Effector memory CD4-positive, alpha-beta T cell (primary cell): ENCODE measurements around the gene PRKCI.
"Not testable (repeated sequence)": the region's sequence is repeated elsewhere in the genome, so short reads cannot be mapped to it uniquely, and the experiment has no call there.

ENCODE experiments used
- DNase-seq, 3 donors: peaks; one replicate each; pipeline ENCODE4 v3.0.0-alpha.2; 2020
- H3K27ac ChIP-seq: 2 replicates; pipeline ENCODE4 v1.7.0; 2013; ENCODE audit warnings: mild to moderate bottlenecking, low read length, moderate library complexity; ENCODE audit not compliant: insufficient read depth, poor library complexity, severe bottlenecking
- H3K27me3 ChIP-seq: replicated peaks from 2 replicates; pipeline ENCODE4 v1.7.0; 2013; ENCODE audit warnings: mild to moderate bottlenecking, low read length; ENCODE audit not compliant: insufficient read depth, control insufficient read depth, poor library complexity, severe bottlenecking
- H3K36me3 ChIP-seq: 2 replicates; pipeline ENCODE4 v1.7.0; 2013; ENCODE audit warnings: mild to moderate bottlenecking, low read length, moderate library complexity; ENCODE audit not compliant: control insufficient read depth, insufficient read depth
- H3K4me1 ChIP-seq: 2 replicates; pipeline ENCODE4 v1.7.0; 2013; ENCODE audit warnings: low read length, mild to moderate bottlenecking; ENCODE audit not compliant: control insufficient read depth, insufficient read depth, poor library complexity, severe bottlenecking
- H3K4me3 ChIP-seq: 2 replicates; pipeline ENCODE4 v1.7.0; 2013; ENCODE audit warnings: low read length, low read depth, mild to moderate bottlenecking; ENCODE audit not compliant: insufficient read depth, poor library complexity, severe bottlenecking
- H3K9me3 ChIP-seq: 2 replicates; pipeline ENCODE4 v1.7.0; 2013; ENCODE audit warnings: mild to moderate bottlenecking, low read length, moderate library complexity; ENCODE audit not compliant: control insufficient read depth

The PRKCI gene

GRCh38 chr3:170330366-170330765 is 108.1 kb downstream of the PRKCI start:
- no peak overlapping the region for H3K4me3 ChIP-seq
- H3K27me3 ChIP-seq: no peaks in the 10 kb centered on the region
- no peaks in the 10 kb centered on the region for H3K4me1 ChIP-seq
- no peak overlapping the region for H3K27ac ChIP-seq
- H3K9me3 ChIP-seq: no peaks in the 10 kb centered on the region
- no peak for DNase-seq
- H3K36me3 ChIP-seq: no peaks in the 10 kb centered on the region

- Histone ChIP-seq H3K27me3 (no peaks in the 10 kb centered on the region), H3K4me1 (no peaks in the 10 kb centered on the region), H3K36me3 (no peaks in the 10 kb centered on the region), H3K4me3 (no peak overlapping the region), H3K27ac (no peak overlapping the region), H3K9me3 (no peaks in the 10 kb centered on the region)
- DNase-seq: no peak
Measured at GRCh38 chr3:170331143-170331542, 108.9 kb downstream of the PRKCI start.

- Histone ChIP-seq H3K36me3 (no peaks in the 10 kb centered on the region), H3K4me1 (no peaks in the 10 kb centered on the region), H3K27ac (no peak overlapping the region), H3K9me3 (no peaks in the 10 kb centered on the region), H3K4me3 (no peak overlapping the region), H3K27me3 (no peaks in the 10 kb centered on the region)
- DNase-seq: no peak
Measured at GRCh38 chr3:170337420-170337819, 115.2 kb downstream of the PRKCI start.

- DNase-seq: no peak
- Histone ChIP-seq H3K27ac (no peak overlapping the region), H3K4me3 (no peak overlapping the region), H3K27me3 (no peaks in the 10 kb centered on the region), H3K36me3 (no peaks in the 10 kb centered on the region), H3K9me3 (no peaks in the 10 kb centered on the region), H3K4me1 (no peaks in the 10 kb centered on the region)
Measured at GRCh38 chr3:170338690-170339340, 116.6 kb downstream of the PRKCI start.

GRCh38 chr3:170342273-170342672 is 120.0 kb downstream of the PRKCI start:
- not testable (repeated sequence) for H3K27me3 ChIP-seq, H3K36me3 ChIP-seq, H3K27ac ChIP-seq, H3K9me3 ChIP-seq, DNase-seq, H3K4me1 ChIP-seq, H3K4me3 ChIP-seq

- not testable (repeated sequence) for H3K27me3 ChIP-seq, H3K4me3 ChIP-seq, H3K27ac ChIP-seq, H3K4me1 ChIP-seq, DNase-seq, H3K9me3 ChIP-seq, H3K36me3 ChIP-seq
Measured at GRCh38 chr3:170343859-170344258, 121.6 kb downstream of the PRKCI start.

GRCh38 chr3:170344971-170345370 is 122.7 kb downstream of the PRKCI start:
- Histone ChIP-seq H3K9me3 (no peaks in the 10 kb centered on the region), H3K36me3 (no peaks in the 10 kb centered on the region), H3K4me1 (no peaks in the 10 kb centered on the region), H3K27ac (no peak overlapping the region), H3K27me3 (no peaks in the 10 kb centered on the region), H3K4me3 (no peak overlapping the region)
- no peak for DNase-seq

GRCh38 chr3:170346481-170347392 is 124.5 kb downstream of the PRKCI start:
- H3K36me3 ChIP-seq: no peaks in the 10 kb centered on the region
- H3K27ac ChIP-seq: no peak overlapping the region
- no peak overlapping the region for H3K4me3 ChIP-seq
- H3K9me3 ChIP-seq: no peaks in the 10 kb centered on the region
- no peak for DNase-seq
- no peaks in the 10 kb centered on the region for H3K4me1 ChIP-seq
- H3K27me3 ChIP-seq: no peaks in the 10 kb centered on the region

- Histone ChIP-seq H3K27ac (no peak overlapping the region), H3K36me3 (no peaks in the 10 kb centered on the region), H3K4me1 (peaks cover 5% of the 10 kb centered on the region), H3K9me3 (no peaks in the 10 kb centered on the region), H3K4me3 (no peak overlapping the region), H3K27me3 (no peaks in the 10 kb centered on the region)
- DNase-seq: no peak
Measured at GRCh38 chr3:170350515-170351413, 128.5 kb downstream of the PRKCI start.
